ENCODE results near the gene ZMIZ1.

Gene ZMIZ1

DNA sequence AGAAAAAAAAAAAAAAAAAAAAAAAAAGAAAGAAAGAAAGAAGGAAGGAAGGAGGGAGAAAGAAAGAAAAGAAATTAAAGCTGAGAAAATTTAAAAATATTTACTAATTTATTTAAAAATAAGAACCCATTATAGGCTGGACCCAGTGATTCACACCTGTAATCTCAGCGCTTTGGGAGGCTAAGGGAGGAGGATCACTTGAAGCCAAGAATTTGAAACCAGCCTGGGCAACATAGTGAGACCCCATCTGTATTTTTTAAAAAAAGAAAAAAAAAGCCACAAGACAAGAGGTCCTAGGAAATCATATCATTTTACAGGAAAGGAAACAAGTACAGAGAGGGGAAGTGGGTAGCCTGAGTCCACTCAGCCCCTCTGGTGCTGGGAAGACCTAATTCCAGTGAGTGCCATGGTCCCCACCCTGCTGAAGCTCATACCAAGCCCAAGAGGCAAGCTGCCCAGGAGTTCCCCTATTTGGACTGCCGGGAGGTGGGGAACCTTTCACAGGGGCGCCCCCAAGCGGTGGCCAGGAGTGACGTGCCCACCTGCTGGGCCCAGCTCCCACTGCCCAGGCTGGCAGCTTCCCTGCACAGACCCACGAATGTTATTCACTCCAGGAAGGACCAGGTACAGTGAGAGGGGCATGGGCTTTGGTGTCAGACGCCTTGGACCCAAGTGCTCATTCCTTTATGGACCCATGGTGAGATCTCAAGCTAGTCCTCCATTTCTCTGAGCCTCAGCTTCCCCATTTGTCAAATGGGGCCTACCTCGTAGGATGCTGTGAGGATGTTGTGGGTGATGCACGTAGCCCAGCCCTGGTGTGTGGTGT, 133.6 kb downstream of the ZMIZ1 start:
- in situ Hi-C loops (cut with MboI; ENCODE audit: low pct_unique_long_range_greater_than_20kb, low sequenced_read_pairs) = no loop called here
- DNase-seq = peak; percentile 76

DNA sequence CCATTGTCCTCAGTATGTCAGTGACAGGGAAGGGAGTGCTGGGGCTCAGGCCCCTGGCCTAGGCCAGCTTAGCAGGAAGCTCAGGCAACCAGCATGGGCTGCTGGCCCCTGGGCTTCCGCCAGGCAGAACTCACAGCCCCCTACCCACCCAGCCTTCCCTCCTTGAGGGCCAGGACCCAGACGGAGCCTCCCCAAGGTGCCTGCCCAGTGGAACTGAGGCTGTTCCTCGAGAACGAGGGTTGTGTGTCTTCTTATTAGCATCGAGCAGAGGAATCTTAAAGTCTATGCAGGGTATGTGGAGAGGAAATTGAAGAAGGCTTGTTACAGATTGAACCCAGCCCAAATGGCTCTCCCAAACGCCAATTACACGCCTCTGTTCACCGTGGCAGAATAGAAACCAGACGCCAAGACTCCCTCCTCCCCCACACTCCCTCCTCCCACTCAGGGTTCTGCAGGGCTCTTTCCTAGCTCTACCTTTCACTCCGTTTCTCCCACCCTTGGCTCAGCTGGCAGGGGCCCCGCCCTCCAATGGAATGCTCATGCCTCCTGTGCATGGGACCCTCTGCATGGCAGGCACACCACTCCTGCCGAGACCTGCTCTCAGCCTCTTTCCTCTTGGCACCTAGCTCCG, 134.4 kb downstream of the ZMIZ1 start:
- no peak for DNase-seq
- in situ Hi-C loops (cut with MboI; ENCODE audit: low pct_unique_long_range_greater_than_20kb, low sequenced_read_pairs) = no loop called here

DNA sequence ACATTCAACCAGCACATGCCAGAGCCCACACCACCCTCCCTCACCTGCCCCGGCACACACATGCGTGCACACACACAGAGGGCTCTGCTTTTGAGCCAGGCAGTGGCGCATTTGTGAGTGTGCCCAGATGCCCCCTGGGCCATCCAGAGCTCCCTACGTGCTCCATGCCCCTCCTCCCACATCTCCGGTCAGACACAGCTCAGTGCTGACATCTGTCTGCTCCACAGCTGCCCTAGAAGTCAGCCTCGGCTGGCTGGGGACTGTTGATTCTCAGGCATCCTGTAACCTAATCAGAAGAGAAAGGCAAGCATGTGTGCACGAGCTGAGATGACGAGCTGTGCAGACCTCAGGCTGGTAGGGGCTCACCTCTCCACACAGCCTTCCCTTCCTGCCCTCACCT, 135.1 kb downstream of the ZMIZ1 start:
- DNase-seq = no peak
- in situ Hi-C loops (cut with MboI; ENCODE audit: low pct_unique_long_range_greater_than_20kb, low sequenced_read_pairs) = no loop called here

- DNase-seq = no peak
- in situ Hi-C loops (cut with MboI; ENCODE audit: low pct_unique_long_range_greater_than_20kb, low sequenced_read_pairs) = no loop called here
Observed at GRCh38 chr10:79206300-79207095, 137.7 kb downstream of the ZMIZ1 start.

DNA sequence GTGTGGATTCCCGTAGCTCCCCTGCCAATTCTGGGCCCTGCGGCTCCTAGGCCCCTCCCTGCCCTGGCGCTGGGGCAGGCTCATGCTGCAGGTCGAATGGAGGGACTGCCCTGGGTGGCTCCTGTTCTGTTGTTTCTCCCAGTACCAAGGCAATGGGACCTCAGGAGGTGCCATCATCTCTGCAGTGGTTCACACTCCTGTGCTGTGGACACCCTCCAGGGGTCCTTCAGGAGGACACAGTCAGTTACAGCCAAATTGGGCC, 138.3 kb downstream of the ZMIZ1 start:
- no peak for DNase-seq
- in situ Hi-C loops (cut with MboI; ENCODE audit: low pct_unique_long_range_greater_than_20kb, low sequenced_read_pairs) = no loop called here

DNA sequence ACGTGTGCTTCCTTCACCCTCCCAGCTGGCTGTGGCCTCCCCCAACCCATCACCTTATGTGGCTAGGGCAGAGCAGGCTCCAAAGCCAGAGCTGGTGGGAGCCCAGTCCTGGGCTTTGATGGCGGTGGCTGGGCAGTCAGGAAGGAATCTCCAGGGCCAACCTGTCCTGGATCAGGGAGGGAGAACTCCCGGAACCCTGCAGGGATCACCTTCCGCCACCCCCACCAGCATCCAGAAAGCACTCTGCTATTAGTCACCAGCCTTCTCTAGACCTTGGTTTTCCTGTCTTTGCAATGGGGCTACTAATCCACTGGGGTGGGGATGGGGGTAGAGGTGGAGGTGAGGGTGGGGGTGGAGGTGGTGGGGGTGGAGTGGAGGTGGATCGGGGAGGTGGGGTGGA, 139.0 kb downstream of the ZMIZ1 start:
- DNase-seq = no peak

DNA sequence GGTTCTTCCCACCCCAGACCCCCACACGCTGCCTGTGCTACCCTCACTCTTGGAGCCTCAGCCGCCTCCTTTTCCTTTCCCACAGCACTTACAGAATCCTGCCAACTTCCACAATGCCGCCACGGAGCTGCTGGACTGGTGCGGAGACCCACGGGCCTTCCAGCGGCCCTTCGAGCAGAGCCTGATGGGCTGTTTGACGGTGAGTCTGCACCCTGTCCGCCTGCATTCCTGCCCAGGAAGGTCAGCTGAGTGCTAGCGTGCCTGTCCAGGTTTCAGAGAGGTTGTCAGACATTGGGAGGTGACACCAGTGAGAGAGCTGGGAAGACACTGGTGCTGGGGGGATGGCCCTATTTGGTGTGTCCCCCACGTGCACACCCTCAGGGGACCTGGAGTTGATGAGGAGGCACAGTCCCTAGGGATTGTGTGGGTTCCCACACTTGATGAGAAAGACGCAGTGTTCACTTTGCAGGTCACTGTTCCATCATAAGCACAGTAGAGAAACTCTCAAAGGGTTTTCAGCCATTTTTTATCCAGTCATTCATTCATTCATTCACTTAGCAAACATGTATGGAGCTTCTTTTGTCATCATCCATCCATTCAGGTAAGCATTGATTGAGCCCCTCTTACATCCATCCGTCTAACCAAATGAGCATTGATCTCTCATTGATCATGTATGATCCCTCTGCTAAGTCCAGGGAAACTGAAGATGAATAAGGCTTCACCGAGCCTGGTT, 139.7 kb downstream of the ZMIZ1 start:
- in situ Hi-C loops (cut with MboI; ENCODE audit: low pct_unique_long_range_greater_than_20kb, low sequenced_read_pairs) = no loop called here
- no peak for DNase-seq

More for the DNA sequence above, 139.0 kb downstream of the ZMIZ1 start:
- in situ Hi-C loops (cut with MboI; ENCODE audit: low pct_unique_long_range_greater_than_20kb, low sequenced_read_pairs) = no loop called here

- DNase-seq = no peak
- in situ Hi-C loops (cut with MboI; ENCODE audit: low pct_unique_long_range_greater_than_20kb, low sequenced_read_pairs) = no loop called here
Observed at GRCh38 chr10:79209340-79209739, 140.6 kb downstream of the ZMIZ1 start.

GRCh38 chr10:79209831-79210230, 141.1 kb downstream of the ZMIZ1 start:
- no peak for DNase-seq
- in situ Hi-C loops (cut with MboI; ENCODE audit: low pct_unique_long_range_greater_than_20kb, low sequenced_read_pairs) = no loop called here

DNA sequence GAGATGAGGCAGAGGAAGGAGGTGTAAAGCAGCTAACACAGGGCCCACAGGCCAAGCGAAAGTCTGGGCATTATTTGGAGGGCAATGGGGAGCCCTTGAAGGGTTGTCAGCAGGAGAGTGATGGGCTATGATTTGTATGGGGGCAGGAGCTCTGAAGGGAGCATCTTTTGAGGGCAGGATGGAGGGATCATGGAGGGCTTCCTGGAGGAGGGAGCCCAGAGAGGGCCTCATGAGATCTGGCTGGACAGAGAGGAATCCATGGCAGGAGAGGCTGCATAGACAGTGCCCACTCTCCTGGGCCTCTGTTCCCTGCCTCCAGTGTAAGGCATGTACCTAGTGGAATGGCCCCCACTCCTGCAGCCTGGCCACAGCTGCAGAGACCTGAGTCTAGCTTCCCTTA, 141.9 kb downstream of the ZMIZ1 start:
- in situ Hi-C loops (cut with MboI; ENCODE audit: low pct_unique_long_range_greater_than_20kb, low sequenced_read_pairs) = no loop called here
- no peak for DNase-seq

DNA sequence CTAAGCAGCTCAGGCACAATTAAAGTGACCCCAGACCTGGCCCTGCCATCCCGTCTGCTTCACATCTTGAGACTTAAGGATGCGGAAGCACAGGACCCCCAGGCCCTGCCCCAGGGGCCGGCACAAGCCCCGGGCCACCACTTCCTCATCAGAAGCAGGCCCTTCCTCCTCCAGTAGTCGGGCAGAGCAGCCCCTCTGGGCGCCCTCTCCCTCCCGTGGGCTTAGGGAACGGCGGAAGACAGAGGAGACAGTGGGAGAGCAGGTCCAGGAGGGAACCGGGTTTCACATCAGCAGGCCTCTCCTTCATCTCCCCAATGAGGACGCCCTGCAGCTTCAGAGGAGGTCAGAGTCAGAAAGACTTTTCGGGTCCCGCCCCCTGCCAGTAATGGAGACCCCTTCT, 142.8 kb downstream of the ZMIZ1 start:
- DNase-seq = no peak
- in situ Hi-C loops (cut with MboI; ENCODE audit: low pct_unique_long_range_greater_than_20kb, low sequenced_read_pairs) = no loop called here

DNA sequence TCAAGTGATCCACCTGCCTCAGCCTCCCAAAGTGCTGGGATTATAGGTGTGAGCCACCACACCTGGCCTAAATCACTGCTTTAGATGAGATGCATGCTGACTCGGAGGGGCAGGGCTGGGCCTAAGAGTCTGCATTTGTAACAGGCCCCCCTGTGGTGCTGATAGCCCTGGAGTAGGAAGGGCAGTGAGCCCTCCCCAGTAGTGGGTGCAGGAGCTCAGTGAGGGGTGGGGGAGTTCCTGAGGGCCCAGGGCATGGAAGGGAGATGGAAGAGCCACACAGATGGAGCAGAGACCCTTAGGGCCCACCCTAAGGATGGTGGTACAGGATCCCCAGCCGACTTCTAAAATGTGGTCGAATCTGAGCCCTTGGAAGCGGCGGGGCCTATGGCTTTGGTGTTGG, 146.8 kb downstream of the ZMIZ1 start:
- in situ Hi-C loops (cut with MboI; ENCODE audit: low pct_unique_long_range_greater_than_20kb, low sequenced_read_pairs) = no loop called here
- no peak for DNase-seq

GRCh38 chr10:79219322-79219957, 150.7 kb downstream of the ZMIZ1 start:
- in situ Hi-C loops (cut with MboI; ENCODE audit: low pct_unique_long_range_greater_than_20kb, low sequenced_read_pairs) = no loop called here
- no peak for DNase-seq

- DNase-seq = no peak
- in situ Hi-C loops (cut with MboI; ENCODE audit: low pct_unique_long_range_greater_than_20kb, low sequenced_read_pairs) = no loop called here
Observed at GRCh38 chr10:79220307-79220706, 151.5 kb downstream of the ZMIZ1 start.

GRCh38 chr10:79221110-79222051, 152.6 kb downstream of the ZMIZ1 start:
- DNase-seq = no peak
- in situ Hi-C loops (cut with MboI; ENCODE audit: low pct_unique_long_range_greater_than_20kb, low sequenced_read_pairs) = no loop called here

DNA sequence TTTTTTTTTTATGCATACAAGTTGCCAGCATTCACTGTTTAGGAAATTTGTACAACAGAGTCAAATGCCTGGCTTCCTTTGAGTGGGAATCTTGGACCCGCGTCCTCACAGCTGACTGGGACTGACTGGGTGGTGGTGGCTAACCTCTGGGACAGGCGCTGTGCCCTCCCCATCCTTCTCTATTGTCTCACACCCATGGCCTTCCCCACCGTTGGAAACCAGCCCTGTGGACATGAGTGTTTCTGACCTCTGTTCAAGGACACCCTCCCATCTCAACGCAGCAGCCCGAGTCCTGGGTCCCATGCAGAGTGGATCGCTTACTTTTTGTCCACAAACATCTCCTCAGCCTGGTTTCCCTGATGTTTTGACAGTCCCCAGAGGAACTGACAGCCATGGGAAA, 153.4 kb downstream of the ZMIZ1 start:
- in situ Hi-C loops (cut with MboI; ENCODE audit: low pct_unique_long_range_greater_than_20kb, low sequenced_read_pairs) = no loop called here
- no peak for DNase-seq

GRCh38 chr10:79223091-79224048, 154.6 kb downstream of the ZMIZ1 start:
- in situ Hi-C loops (cut with MboI; ENCODE audit: low pct_unique_long_range_greater_than_20kb, low sequenced_read_pairs) = no loop called here
- no peak for DNase-seq

All from KBM-7 (cell line).